Measurements from ENCODE around the gene UNC5B.

UNC5B gene

DNA sequence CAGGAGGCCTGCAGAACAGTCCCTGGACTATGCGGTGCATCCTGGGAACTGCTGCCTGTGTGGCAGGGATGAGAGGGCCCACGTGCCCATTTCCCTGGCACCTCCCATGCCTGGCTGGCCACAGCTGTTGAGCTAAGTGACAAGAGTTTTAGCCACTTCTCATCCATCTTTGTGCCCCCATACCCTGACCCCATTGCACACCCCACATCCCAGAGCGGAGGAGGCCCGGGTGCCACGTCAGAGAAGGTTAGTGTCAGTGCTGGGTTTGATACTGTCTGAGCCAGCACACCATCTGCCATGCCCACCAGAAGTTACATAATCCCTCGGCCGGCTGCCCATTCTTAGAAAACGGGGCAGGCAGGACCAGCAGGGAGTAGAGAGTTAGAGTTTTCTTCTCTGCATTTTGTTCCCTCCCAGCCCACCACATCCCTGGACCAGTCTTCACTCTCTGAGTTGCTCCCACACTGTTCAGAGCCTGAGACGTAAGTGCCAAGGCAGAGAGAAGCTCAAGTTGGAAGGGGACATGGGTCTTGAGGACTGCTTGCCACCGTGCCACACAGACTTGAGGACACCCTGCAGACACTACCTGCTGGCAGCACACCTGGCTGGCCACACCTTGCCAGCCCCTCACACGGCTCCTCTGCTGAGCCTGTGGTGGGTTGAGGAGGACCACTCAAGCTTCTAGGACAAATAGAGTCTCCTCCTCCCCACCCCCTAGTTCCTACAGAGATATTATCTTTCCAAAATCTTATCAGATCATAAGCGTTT lies 13.1 kb downstream of the UNC5B start:
- Histone ChIP-seq H3K27me3 (ENCODE audit: control insufficient read depth, insufficient read depth, low read length) (peaks cover 2% of the 10 kb centered on the region; the same call in 1 of the 2 replicates), H3K27ac (ENCODE audit: low read depth, low read length) (no peak overlapping the region), H3K4me3 (ENCODE audit: low read depth, low read length) (no peak overlapping the region), H3K9me3 (ENCODE audit: control insufficient read depth, insufficient read depth, low read depth, low read length) (no peaks in the 10 kb centered on the region), H3K36me3 (ENCODE audit: control insufficient read depth, insufficient read depth, low read length) (no peaks in the 10 kb centered on the region), H3K9ac (ENCODE audit: low read length) (no peak overlapping the region), H3K4me1 (ENCODE audit: control insufficient read depth, insufficient read depth, low read length) (peaks cover 49% of the 10 kb centered on the region)

GRCh38 chr10:71228875-71229675 lies 16.7 kb downstream of the UNC5B start:
- H3K36me3 ChIP-seq (ENCODE audit: control insufficient read depth, insufficient read depth, low read length), result no peaks in the 10 kb centered on the region
- H3K4me1 ChIP-seq (ENCODE audit: control insufficient read depth, insufficient read depth, low read length), result peaks cover 49% of the 10 kb centered on the region
- H3K4me3 ChIP-seq (ENCODE audit: low read depth, low read length), result no peak overlapping the region
- no peaks in the 10 kb centered on the region for H3K27me3 ChIP-seq (ENCODE audit: control insufficient read depth, insufficient read depth, low read length)
- H3K9ac ChIP-seq (ENCODE audit: low read length), result no peak overlapping the region
- H3K9me3 ChIP-seq (ENCODE audit: control insufficient read depth, insufficient read depth, low read depth, low read length), result no peaks in the 10 kb centered on the region
- H3K27ac ChIP-seq (ENCODE audit: low read depth, low read length), result no peak overlapping the region

DNA sequence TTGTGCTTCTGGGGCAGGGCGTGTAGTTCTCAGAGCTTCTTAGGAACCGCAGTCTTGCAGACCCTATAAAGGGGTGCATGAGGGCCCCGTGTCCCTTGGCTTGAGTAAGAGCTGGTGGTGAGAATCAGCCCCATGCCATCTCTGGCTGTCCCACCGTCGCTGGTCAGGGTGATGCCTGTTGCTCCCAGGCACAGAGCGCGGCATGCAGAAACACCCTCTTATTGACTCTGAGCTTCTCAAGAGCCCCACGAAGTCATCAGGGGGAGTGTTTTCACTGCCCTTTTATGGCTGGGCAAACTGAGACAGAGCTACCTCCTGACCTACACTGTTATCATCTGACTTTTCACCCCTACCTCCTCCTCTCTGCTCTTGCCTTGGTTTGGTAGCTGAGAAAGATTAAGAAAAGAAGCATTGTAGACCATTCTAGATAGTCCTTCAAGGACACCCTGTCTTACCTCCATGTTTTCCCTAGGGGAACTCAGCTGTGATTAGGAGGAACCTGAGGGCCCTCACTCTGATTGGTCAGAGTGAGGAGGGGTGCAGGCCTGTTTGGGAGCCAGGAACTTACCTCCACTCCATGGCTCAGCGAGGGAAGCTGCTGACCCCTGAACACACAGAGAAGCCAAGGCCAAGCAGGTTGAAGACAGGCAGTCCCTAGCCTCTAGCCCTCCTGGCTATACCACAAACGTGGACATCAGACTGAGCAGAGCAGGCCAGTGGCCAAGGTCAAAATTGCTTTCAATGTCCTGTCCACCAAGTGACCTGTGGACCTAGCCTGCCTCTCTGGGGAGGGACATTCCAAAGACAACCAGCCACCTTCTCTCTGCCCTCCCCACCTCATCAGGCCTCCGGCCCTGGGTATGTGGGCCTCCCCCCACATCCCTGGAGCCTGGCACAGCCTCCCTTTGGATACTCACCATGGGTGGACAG lies 17.6 kb downstream of the UNC5B start:
- no peaks in the 10 kb centered on the region for H3K9me3 ChIP-seq (ENCODE audit: control insufficient read depth, insufficient read depth, low read depth, low read length)
- no peak overlapping the region for H3K4me3 ChIP-seq (ENCODE audit: low read depth, low read length)
- no peak overlapping the region for H3K27ac ChIP-seq (ENCODE audit: low read depth, low read length)
- no peaks in the 10 kb centered on the region for H3K27me3 ChIP-seq (ENCODE audit: control insufficient read depth, insufficient read depth, low read length)
- peaks cover 56% of the 10 kb centered on the region for H3K4me1 ChIP-seq (ENCODE audit: control insufficient read depth, insufficient read depth, low read length)
- H3K36me3 ChIP-seq (ENCODE audit: control insufficient read depth, insufficient read depth, low read length), result no peaks in the 10 kb centered on the region
- H3K9ac ChIP-seq (ENCODE audit: low read length), result no peak overlapping the region

GRCh38 chr10:71230656-71231025 lies 18.3 kb downstream of the UNC5B start:
- Histone ChIP-seq H3K9ac (ENCODE audit: low read length) (no peak overlapping the region), H3K4me1 (ENCODE audit: control insufficient read depth, insufficient read depth, low read length) (peaks cover 62% of the 10 kb centered on the region), H3K27me3 (ENCODE audit: control insufficient read depth, insufficient read depth, low read length) (no peaks in the 10 kb centered on the region), H3K4me3 (ENCODE audit: low read depth, low read length) (no peak overlapping the region), H3K36me3 (ENCODE audit: control insufficient read depth, insufficient read depth, low read length) (no peaks in the 10 kb centered on the region), H3K9me3 (ENCODE audit: control insufficient read depth, insufficient read depth, low read depth, low read length) (no peaks in the 10 kb centered on the region), H3K27ac (ENCODE audit: low read depth, low read length) (no peak overlapping the region)

- no peak overlapping the region for H3K9ac ChIP-seq (ENCODE audit: low read length)
- H3K36me3 ChIP-seq (ENCODE audit: control insufficient read depth, insufficient read depth, low read length), result no peaks in the 10 kb centered on the region
- no peak overlapping the region for H3K4me3 ChIP-seq (ENCODE audit: low read depth, low read length)
- no peaks in the 10 kb centered on the region for H3K27me3 ChIP-seq (ENCODE audit: control insufficient read depth, insufficient read depth, low read length)
- no peaks in the 10 kb centered on the region for H3K9me3 ChIP-seq (ENCODE audit: control insufficient read depth, insufficient read depth, low read depth, low read length)
- peaks cover 68% of the 10 kb centered on the region for H3K4me1 ChIP-seq (ENCODE audit: control insufficient read depth, insufficient read depth, low read length)
- H3K27ac ChIP-seq (ENCODE audit: low read depth, low read length), result no peak overlapping the region
These were observed 18.8 kb downstream of the UNC5B start for GRCh38 chr10:71231206-71231605.

GRCh38 chr10:71232089-71232998 lies 20.0 kb downstream of the UNC5B start:
- no peaks in the 10 kb centered on the region for H3K36me3 ChIP-seq (ENCODE audit: control insufficient read depth, insufficient read depth, low read length)
- H3K27ac ChIP-seq (ENCODE audit: low read depth, low read length), result no peak overlapping the region
- H3K9ac ChIP-seq (ENCODE audit: low read length), result no peak overlapping the region
- no peak overlapping the region for H3K4me3 ChIP-seq (ENCODE audit: low read depth, low read length)
- H3K4me1 ChIP-seq (ENCODE audit: control insufficient read depth, insufficient read depth, low read length), result peaks cover 79% of the 10 kb centered on the region
- no peaks in the 10 kb centered on the region for H3K27me3 ChIP-seq (ENCODE audit: control insufficient read depth, insufficient read depth, low read length)
- H3K9me3 ChIP-seq (ENCODE audit: control insufficient read depth, insufficient read depth, low read depth, low read length), result no peaks in the 10 kb centered on the region

- no peak overlapping the region for H3K9ac ChIP-seq (ENCODE audit: low read length)
- H3K36me3 ChIP-seq (ENCODE audit: control insufficient read depth, insufficient read depth, low read length), result no peaks in the 10 kb centered on the region
- no peaks in the 10 kb centered on the region for H3K27me3 ChIP-seq (ENCODE audit: control insufficient read depth, insufficient read depth, low read length)
- no peak overlapping the region for H3K27ac ChIP-seq (ENCODE audit: low read depth, low read length)
- no peaks in the 10 kb centered on the region for H3K9me3 ChIP-seq (ENCODE audit: control insufficient read depth, insufficient read depth, low read depth, low read length)
- H3K4me1 ChIP-seq (ENCODE audit: control insufficient read depth, insufficient read depth, low read length), result peaks cover 89% of the 10 kb centered on the region
- no peak overlapping the region for H3K4me3 ChIP-seq (ENCODE audit: low read depth, low read length)
These were observed 21.1 kb downstream of the UNC5B start for GRCh38 chr10:71233482-71233892.

- Histone ChIP-seq H3K27ac (ENCODE audit: low read depth, low read length) (no peak overlapping the region), H3K4me3 (ENCODE audit: low read depth, low read length) (no peak overlapping the region), H3K9me3 (ENCODE audit: control insufficient read depth, insufficient read depth, low read depth, low read length) (no peaks in the 10 kb centered on the region), H3K36me3 (ENCODE audit: control insufficient read depth, insufficient read depth, low read length) (no peaks in the 10 kb centered on the region), H3K4me1 (ENCODE audit: control insufficient read depth, insufficient read depth, low read length) (peaks cover 81% of the 10 kb centered on the region), H3K27me3 (ENCODE audit: control insufficient read depth, insufficient read depth, low read length) (no peaks in the 10 kb centered on the region), H3K9ac (ENCODE audit: low read length) (peak overlapping the region; percentile 52)
These were observed 21.9 kb downstream of the UNC5B start for GRCh38 chr10:71234004-71234894.

DNA sequence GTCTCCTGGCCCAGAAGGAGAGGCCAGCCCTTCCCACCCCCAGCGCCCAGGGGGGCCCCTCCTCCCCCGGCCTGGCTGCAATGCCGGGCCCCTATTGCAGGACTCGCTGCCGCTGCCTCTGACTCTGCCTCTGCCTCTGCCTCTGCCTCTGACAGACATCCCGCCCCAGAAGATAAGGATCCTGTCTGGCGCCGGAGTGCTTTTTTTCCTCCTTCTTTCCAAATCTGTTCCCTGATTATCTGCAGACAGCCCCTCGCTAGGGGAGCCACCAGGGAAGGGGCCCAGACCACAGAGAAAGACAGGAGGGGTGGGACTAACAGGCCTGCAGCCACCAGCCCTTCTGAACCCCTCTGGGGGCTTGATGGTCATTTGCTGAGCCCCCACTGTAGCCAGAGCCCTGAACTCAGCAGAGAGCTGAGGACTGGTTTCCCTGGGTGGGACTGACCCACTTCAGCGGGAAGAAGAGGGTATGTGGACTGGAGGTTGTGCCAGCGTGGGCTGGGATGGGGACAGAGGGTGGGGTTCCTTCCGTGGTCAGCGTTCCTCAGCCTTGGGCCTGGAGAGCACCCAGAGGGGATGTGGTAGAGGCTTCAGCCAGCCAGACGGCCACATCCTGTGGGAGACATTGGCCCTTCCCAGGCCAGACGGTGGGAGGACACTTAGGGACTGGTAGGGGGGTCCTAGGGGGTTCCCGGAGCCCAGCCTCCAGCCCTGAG lies 22.8 kb downstream of the UNC5B start:
- peak overlapping the region; percentile 77; the same call in 1 of the 2 replicates for H3K27ac ChIP-seq (ENCODE audit: low read depth, low read length)

More for the DNA sequence above, 22.8 kb downstream of the UNC5B start:
- H3K9ac ChIP-seq (ENCODE audit: low read length), result peak overlapping the region; percentile 64
- no peaks in the 10 kb centered on the region for H3K27me3 ChIP-seq (ENCODE audit: control insufficient read depth, insufficient read depth, low read length)
- no peaks in the 10 kb centered on the region for H3K36me3 ChIP-seq (ENCODE audit: control insufficient read depth, insufficient read depth, low read length)
- H3K4me3 ChIP-seq (ENCODE audit: low read depth, low read length), result no peak overlapping the region
- H3K9me3 ChIP-seq (ENCODE audit: control insufficient read depth, insufficient read depth, low read depth, low read length), result no peaks in the 10 kb centered on the region
- peaks cover 73% of the 10 kb centered on the region for H3K4me1 ChIP-seq (ENCODE audit: control insufficient read depth, insufficient read depth, low read length)

All from HUES6 (cell line).